ENCODE measurements around the gene NT5DC4. TPM values are rescaled to one million over a fixed set of nuclear protein-coding genes. Genes with fewer than 3 reads are reported as not detected.

NT5DC4 gene
- total RNA-seq, 1 experiment from 2014 or later: not detected

DNA sequence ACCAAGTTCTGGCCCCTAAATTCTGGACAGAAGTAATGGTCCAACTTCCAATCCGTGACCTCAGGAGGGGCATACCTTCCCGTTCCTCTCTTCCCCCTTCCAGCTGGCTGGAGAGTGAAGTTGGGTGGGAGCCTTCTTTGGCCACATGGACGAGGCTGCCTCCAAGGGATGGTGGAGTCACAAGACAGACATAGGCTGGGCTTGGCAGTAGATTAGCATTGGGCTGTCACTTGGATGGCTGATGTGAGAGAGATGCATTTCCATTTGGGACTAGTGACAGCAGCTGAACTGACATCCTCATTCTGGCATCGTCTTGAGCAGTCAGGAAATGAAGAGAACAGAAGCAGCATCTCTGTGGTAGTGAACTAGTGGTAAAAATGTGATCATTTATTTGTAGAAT lies 12.6 kb downstream of the NT5DC4 start:
- Histone ChIP-seq H3K4me1 (ENCODE audit: control insufficient read depth, insufficient read depth, low read length) (peaks cover 9% of the 10 kb centered on the region; the same call in 1 of the 2 replicates), H3K27me3 (ENCODE audit: control insufficient read depth, insufficient read depth, low read length) (no peaks in the 10 kb centered on the region), H3K27ac (ENCODE audit: low read length) (no peak overlapping the region), H3K36me3 (ENCODE audit: control insufficient read depth, insufficient read depth, low read length) (no peaks in the 10 kb centered on the region; the same call in 1 of the 2 replicates), H3K9me3 (ENCODE audit: control insufficient read depth, insufficient read depth, low read depth, low read length) (no peaks in the 10 kb centered on the region), H3K4me3 (ENCODE audit: low read depth in 2 of 2, low read length in 2 of 2) (no peak overlapping the region)
- TF ChIP-seq REST (IDR thresholded peaks at IDR 0.05; ENCODE audit: insufficient read depth in 1 of 2, low read depth in 2 of 2, low read length in 1 of 2) (no peak), POLR2AphosphoS5 (IDR thresholded peaks at IDR 0.05; ENCODE audit: low read depth, low read length) (no peak), SIN3A (IDR thresholded peaks at IDR 0.05; ENCODE audit: borderline replicate concordance, insufficient read depth, low read depth, low read length) (no peak), CTCF (IDR thresholded peaks at IDR 0.05) (no peak), TCF7L2 (IDR thresholded peaks at IDR 0.05; ENCODE audit: low read depth, low read length) (no peak)
- ChIA-PET POLR2A (interaction anchor here (1.0 kb wide), 1 partner anchor 146 kb away, joined by 3 read pairs; no protein-coding TSS in a partner anchor), CTCF (no interaction called here)
- in situ Hi-C loops (cut with HindIII; ENCODE audit: low pct_unique_long_range_greater_than_20kb, low sequenced_read_pairs): no loop called here
- intact Hi-C loops (cut with micrococcal nuclease; ENCODE audit: unreplicated experiment): no loop called here
- no TSS peak for BruUV-seq (replicated peaks)
- DNase-seq (ENCODE audit: low read depth, low spot score) (no peak), ATAC-seq (no peak)

DNA sequence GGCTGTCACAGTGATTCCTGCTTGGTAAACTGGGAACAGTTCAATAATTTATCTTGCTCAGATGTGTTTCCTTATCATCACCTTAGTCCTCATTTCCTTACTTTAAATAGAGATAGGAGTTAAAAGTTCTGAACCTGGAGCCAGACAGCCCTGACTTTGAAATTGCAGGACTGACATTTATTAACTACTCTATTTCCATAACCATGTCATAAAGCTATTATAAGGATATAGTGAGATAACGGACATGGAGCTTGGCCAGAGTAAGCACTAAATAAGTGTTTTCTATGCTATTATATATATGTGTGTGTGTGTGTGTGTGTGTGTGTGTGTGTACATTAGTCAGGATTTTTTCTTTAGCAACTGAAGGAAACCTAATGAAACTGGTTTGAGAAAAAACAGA lies 13.1 kb downstream of the NT5DC4 start:
- POLR2A ChIA-PET: interaction anchor here (1.0 kb wide), 1 partner anchor 146 kb away, joined by 3 read pairs; no protein-coding TSS in a partner anchor
- in situ Hi-C loops (cut with HindIII; ENCODE audit: low pct_unique_long_range_greater_than_20kb, low sequenced_read_pairs): no loop called here
- no peak for DNase-seq (ENCODE audit: low read depth, low spot score)
- intact Hi-C loops (cut with micrococcal nuclease; ENCODE audit: unreplicated experiment): no loop called here
- no peak for ATAC-seq
- no TSS peak for BruUV-seq (replicated peaks)
- Histone ChIP-seq H3K4me3 (ENCODE audit: low read depth in 2 of 2, low read length in 2 of 2) (no peak overlapping the region), H3K36me3 (ENCODE audit: control insufficient read depth, insufficient read depth, low read length) (no peaks in the 10 kb centered on the region; the same call in 1 of the 2 replicates), H3K27me3 (ENCODE audit: control insufficient read depth, insufficient read depth, low read length) (no peaks in the 10 kb centered on the region), H3K9me3 (ENCODE audit: control insufficient read depth, insufficient read depth, low read depth, low read length) (no peaks in the 10 kb centered on the region), H3K4me1 (ENCODE audit: control insufficient read depth, insufficient read depth, low read length) (peaks cover 9% of the 10 kb centered on the region; the same call in 1 of the 2 replicates), H3K27ac (ENCODE audit: low read length) (no peak overlapping the region)
- TF ChIP-seq SIN3A (IDR thresholded peaks at IDR 0.05; ENCODE audit: borderline replicate concordance, insufficient read depth, low read depth, low read length) (no peak), TCF7L2 (IDR thresholded peaks at IDR 0.05; ENCODE audit: low read depth, low read length) (no peak), CTCF (IDR thresholded peaks at IDR 0.05) (no peak), REST (IDR thresholded peaks at IDR 0.05; ENCODE audit: insufficient read depth in 1 of 2, low read depth in 2 of 2, low read length in 1 of 2) (no peak), POLR2AphosphoS5 (IDR thresholded peaks at IDR 0.05; ENCODE audit: low read depth, low read length) (no peak)
- CTCF ChIA-PET: no interaction called here

All from Panc1 (cell line).